Measurements from ENCODE around the gene HDGFL3. TPM values are rescaled to one million over a fixed set of nuclear protein-coding genes. Genes with fewer than 3 reads are reported as not detected.

Gene HDGFL3
- total and polyA plus RNA-seq, 2 experiments from 2014 or later = 68.6 to 135 TPM

DNA sequence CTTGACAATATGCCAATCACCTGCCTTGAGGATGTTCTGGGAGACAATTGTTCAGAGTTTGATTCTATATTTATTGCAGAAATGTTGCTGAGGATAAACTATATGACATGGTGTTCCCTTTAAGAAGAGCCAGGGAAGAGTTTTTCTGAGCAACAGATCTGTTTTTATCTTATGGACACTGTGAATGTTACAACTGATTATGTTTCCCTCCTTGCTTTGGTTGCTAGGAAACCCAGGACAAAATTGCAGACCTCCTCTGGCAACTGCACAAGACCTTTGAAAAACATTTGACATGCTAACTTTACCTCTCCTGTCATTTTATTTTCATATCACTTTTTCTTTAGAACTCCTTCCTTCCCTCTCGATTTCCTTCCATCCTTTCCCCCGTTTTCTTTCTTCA, 108.3 kb downstream of the HDGFL3 start:
- Histone ChIP-seq H3K27me3 (ENCODE audit: insufficient read depth) (no peaks in the 10 kb centered on the region), H4K20me1 (replicated peaks; ENCODE audit: insufficient read depth) (no peaks in the 10 kb centered on the region)

More for the DNA sequence above, 108.3 kb downstream of the HDGFL3 start:
- no peaks in the 10 kb centered on the region for H3K4me1 ChIP-seq (ENCODE audit: insufficient read depth)
- Mint-ChIP-seq H3K36me3 (ENCODE audit: low read depth) (no peaks in the 10 kb centered on the region), H3K4me1 (peaks cover 4% of the 10 kb centered on the region; the same call in 2 of the 3 replicates), H3K27me3 (ENCODE audit: insufficient read depth, low read depth, poor library complexity) (peaks cover 8% of the 10 kb centered on the region), H3K9me3 (no peaks in the 10 kb centered on the region), H3K4me3 (no peak overlapping the region), H3K27ac (no peak overlapping the region)
- no peaks in the 10 kb centered on the region for H3F3A ChIP-seq (replicated peaks; ENCODE audit: low read depth)
- no peak overlapping the region for H2AFZ ChIP-seq
- ATAC-seq (no peak), DNase-seq (ENCODE audit: low spot score) (no peak)
- TF ChIP-seq CREB1 (CRISPR knock-in tag; IDR thresholded peaks at IDR 0.05; ENCODE audit: low read depth) (no peak), POLR2AphosphoS5 (IDR thresholded peaks at IDR 0.05; ENCODE audit: low read depth) (no peak), STAT1 (IDR thresholded peaks at IDR 0.05; ENCODE audit: unreplicated experiment) (no peak), EZH2 (IDR thresholded peaks at IDR 0.05; ENCODE audit: low read depth, unreplicated experiment) (no peak), EZH2phosphoT487 (IDR thresholded peaks at IDR 0.05; ENCODE audit: unreplicated experiment) (no peak), ZNF331 (CRISPR knock-in tag; IDR thresholded peaks at IDR 0.05; ENCODE audit: low read depth) (no peak), NANOG (IDR thresholded peaks at IDR 0.05; ENCODE audit: borderline replicate concordance) (no peak), JUNB (IDR thresholded peaks at IDR 0.05; ENCODE audit: unreplicated experiment) (no peak), ZNF114 (CRISPR knock-in tag; IDR thresholded peaks at IDR 0.05) (no peak)
- TF ChIP-seq, protein P1, sequence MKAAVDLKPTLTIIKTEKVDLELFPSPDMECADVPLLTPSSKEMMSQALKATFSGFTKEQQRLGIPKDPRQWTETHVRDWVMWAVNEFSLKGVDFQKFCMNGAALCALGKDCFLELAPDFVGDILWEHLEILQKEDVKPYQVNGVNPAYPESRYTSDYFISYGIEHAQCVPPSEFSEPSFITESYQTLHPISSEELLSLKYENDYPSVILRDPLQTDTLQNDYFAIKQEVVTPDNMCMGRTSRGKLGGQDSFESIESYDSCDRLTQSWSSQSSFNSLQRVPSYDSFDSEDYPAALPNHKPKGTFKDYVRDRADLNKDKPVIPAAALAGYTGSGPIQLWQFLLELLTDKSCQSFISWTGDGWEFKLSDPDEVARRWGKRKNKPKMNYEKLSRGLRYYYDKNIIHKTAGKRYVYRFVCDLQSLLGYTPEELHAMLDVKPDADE (IDR thresholded peaks at IDR 0.05) = no peak
- TF ChIP-seq, protein P2, sequence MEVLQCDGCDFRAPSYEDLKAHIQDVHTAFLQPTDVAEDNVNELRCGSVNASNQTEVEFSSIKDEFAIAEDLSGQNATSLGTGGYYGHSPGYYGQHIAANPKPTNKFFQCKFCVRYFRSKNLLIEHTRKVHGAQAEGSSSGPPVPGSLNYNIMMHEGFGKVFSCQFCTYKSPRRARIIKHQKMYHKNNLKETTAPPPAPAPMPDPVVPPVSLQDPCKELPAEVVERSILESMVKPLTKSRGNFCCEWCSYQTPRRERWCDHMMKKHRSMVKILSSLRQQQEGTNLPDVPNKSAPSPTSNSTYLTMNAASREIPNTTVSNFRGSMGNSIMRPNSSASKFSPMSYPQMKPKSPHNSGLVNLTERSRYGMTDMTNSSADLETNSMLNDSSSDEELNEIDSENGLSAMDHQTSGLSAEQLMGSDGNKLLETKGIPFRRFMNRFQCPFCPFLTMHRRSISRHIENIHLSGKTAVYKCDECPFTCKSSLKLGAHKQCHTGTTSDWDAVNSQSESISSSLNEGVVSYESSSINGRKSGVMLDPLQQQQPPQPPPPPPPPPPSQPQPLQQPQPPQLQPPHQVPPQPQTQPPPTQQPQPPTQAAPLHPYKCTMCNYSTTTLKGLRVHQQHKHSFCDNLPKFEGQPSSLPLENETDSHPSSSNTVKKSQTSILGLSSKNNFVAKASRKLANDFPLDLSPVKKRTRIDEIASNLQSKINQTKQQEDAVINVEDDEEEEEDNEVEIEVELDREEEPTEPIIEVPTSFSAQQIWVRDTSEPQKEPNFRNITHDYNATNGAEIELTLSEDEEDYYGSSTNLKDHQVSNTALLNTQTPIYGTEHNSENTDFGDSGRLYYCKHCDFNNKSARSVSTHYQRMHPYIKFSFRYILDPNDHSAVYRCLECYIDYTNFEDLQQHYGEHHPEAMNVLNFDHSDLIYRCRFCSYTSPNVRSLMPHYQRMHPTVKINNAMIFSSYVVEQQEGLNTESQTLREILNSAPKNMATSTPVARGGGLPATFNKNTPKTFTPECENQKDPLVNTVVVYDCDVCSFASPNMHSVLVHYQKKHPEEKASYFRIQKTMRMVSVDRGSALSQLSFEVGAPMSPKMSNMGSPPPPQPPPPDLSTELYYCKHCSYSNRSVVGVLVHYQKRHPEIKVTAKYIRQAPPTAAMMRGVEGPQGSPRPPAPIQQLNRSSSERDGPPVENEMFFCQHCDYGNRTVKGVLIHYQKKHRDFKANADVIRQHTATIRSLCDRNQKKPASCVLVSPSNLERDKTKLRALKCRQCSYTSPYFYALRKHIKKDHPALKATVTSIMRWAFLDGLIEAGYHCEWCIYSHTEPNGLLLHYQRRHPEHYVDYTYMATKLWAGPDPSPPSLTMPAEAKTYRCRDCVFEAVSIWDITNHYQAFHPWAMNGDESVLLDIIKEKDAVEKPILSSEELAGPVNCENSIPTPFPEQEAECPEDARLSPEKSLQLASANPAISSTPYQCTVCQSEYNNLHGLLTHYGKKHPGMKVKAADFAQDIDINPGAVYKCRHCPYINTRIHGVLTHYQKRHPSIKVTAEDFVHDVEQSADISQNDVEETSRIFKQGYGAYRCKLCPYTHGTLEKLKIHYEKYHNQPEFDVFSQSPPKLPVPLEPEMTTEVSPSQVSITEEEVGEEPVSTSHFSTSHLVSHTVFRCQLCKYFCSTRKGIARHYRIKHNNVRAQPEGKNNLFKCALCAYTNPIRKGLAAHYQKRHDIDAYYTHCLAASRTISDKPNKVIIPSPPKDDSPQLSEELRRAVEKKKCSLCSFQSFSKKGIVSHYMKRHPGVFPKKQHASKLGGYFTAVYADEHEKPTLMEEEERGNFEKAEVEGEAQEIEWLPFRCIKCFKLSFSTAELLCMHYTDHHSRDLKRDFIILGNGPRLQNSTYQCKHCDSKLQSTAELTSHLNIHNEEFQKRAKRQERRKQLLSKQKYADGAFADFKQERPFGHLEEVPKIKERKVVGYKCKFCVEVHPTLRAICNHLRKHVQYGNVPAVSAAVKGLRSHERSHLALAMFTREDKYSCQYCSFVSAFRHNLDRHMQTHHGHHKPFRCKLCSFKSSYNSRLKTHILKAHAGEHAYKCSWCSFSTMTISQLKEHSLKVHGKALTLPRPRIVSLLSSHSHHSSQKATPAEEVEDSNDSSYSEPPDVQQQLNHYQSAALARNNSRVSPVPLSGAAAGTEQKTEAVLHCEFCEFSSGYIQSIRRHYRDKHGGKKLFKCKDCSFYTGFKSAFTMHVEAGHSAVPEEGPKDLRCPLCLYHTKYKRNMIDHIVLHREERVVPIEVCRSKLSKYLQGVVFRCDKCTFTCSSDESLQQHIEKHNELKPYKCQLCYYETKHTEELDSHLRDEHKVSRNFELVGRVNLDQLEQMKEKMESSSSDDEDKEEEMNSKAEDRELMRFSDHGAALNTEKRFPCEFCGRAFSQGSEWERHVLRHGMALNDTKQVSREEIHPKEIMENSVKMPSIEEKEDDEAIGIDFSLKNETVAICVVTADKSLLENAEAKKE (CRISPR knock-in tag; IDR thresholded peaks at IDR 0.05) = no peak
- TF ChIP-seq, protein P3, sequence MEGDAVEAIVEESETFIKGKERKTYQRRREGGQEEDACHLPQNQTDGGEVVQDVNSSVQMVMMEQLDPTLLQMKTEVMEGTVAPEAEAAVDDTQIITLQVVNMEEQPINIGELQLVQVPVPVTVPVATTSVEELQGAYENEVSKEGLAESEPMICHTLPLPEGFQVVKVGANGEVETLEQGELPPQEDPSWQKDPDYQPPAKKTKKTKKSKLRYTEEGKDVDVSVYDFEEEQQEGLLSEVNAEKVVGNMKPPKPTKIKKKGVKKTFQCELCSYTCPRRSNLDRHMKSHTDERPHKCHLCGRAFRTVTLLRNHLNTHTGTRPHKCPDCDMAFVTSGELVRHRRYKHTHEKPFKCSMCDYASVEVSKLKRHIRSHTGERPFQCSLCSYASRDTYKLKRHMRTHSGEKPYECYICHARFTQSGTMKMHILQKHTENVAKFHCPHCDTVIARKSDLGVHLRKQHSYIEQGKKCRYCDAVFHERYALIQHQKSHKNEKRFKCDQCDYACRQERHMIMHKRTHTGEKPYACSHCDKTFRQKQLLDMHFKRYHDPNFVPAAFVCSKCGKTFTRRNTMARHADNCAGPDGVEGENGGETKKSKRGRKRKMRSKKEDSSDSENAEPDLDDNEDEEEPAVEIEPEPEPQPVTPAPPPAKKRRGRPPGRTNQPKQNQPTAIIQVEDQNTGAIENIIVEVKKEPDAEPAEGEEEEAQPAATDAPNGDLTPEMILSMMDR (conservative IDR thresholded peaks at IDR 0.05; ENCODE audit: low read depth in 2 of 2) = no peak
- TF ChIP-seq, protein P4, sequence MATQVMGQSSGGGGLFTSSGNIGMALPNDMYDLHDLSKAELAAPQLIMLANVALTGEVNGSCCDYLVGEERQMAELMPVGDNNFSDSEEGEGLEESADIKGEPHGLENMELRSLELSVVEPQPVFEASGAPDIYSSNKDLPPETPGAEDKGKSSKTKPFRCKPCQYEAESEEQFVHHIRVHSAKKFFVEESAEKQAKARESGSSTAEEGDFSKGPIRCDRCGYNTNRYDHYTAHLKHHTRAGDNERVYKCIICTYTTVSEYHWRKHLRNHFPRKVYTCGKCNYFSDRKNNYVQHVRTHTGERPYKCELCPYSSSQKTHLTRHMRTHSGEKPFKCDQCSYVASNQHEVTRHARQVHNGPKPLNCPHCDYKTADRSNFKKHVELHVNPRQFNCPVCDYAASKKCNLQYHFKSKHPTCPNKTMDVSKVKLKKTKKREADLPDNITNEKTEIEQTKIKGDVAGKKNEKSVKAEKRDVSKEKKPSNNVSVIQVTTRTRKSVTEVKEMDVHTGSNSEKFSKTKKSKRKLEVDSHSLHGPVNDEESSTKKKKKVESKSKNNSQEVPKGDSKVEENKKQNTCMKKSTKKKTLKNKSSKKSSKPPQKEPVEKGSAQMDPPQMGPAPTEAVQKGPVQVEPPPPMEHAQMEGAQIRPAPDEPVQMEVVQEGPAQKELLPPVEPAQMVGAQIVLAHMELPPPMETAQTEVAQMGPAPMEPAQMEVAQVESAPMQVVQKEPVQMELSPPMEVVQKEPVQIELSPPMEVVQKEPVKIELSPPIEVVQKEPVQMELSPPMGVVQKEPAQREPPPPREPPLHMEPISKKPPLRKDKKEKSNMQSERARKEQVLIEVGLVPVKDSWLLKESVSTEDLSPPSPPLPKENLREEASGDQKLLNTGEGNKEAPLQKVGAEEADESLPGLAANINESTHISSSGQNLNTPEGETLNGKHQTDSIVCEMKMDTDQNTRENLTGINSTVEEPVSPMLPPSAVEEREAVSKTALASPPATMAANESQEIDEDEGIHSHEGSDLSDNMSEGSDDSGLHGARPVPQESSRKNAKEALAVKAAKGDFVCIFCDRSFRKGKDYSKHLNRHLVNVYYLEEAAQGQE (IDR thresholded peaks at IDR 0.05; ENCODE audit: unreplicated experiment) = no peak
- H3K4me3 ChIP-seq = no peak overlapping the region
- no peaks in the 10 kb centered on the region for H3K79me2 ChIP-seq (replicated peaks; ENCODE audit: insufficient read depth)
- no peaks in the 10 kb centered on the region for H3K36me3 ChIP-seq (ENCODE audit: insufficient read depth)
- no peaks in the 10 kb centered on the region for H3K9me2 ChIP-seq (ENCODE audit: insufficient read depth)
- H3K4me2 ChIP-seq = no peak overlapping the region
- no peak overlapping the region for H3K27ac ChIP-seq (ENCODE audit: low read depth)
